Kidney glomerular epithelial cell (primary cell): ENCODE results near the gene CAPN10.

Experiments used
- DNase-seq: peaks from one replicate; lab custom pipeline; 2025; lab: John Stamatoyannopoulos, UW

Gene CAPN10

GRCh38 chr2:240574386-240575100, 12.0 kb upstream of the CAPN10 start:
- DNase-seq: no peak

- no peak for DNase-seq
These were observed 11.2 kb upstream of the CAPN10 start for GRCh38 chr2:240575101-240575965.

GRCh38 chr2:240576036-240576435, 10.5 kb upstream of the CAPN10 start:
- no peak for DNase-seq

GRCh38 chr2:240576436-240577205, 9.9 kb upstream of the CAPN10 start:
- DNase-seq: no peak

- no peak for DNase-seq
These were observed 9.0 kb upstream of the CAPN10 start for GRCh38 chr2:240577281-240578109.

- DNase-seq: no peak
These were observed 8.5 kb upstream of the CAPN10 start for GRCh38 chr2:240578110-240578450.

- no peak for DNase-seq
These were observed 8.0 kb upstream of the CAPN10 start for GRCh38 chr2:240578488-240578887.

GRCh38 chr2:240579071-240579762, 7.3 kb upstream of the CAPN10 start:
- DNase-seq: no peak

- DNase-seq: peak; percentile 2
These were observed 6.5 kb upstream of the CAPN10 start for GRCh38 chr2:240579771-240580614.

GRCh38 chr2:240581811-240582210, 4.7 kb upstream of the CAPN10 start:
- no peak for DNase-seq

- no peak for DNase-seq
These were observed 3.8 kb upstream of the CAPN10 start for GRCh38 chr2:240582781-240583180.

- no peak for DNase-seq
These were observed 2.8 kb upstream of the CAPN10 start for GRCh38 chr2:240583774-240584173.

- DNase-seq: no peak
These were observed 2.0 kb upstream of the CAPN10 start for GRCh38 chr2:240584486-240585031.

GRCh38 chr2:240585101-240585500, 1.4 kb upstream of the CAPN10 start:
- peak; percentile 5 for DNase-seq

GRCh38 chr2:240585681-240586197, 795 bp upstream of the CAPN10 start:
- no peak for DNase-seq

GRCh38 chr2:240586919-240587800, 626 bp downstream of the CAPN10 start:
- DNase-seq: no peak

GRCh38 chr2:240588006-240588655, 1.6 kb downstream of the CAPN10 start:
- DNase-seq: no peak

GRCh38 chr2:240588669-240589068, 2.1 kb downstream of the CAPN10 start:
- no peak for DNase-seq
